Inflammatory macrophage treated with lipopolysaccharide for 4 hours (primary cell): ENCODE measurements around the gene TMEM169.
"Not testable (repeated sequence)": the region's sequence is repeated elsewhere in the genome, so short reads cannot be mapped to it uniquely, and the experiment has no call there.

Source experiments
- DNase-seq: peaks from one replicate; pipeline ENCODE4 v3.0.0-alpha.2; 2020

TMEM169 gene

GRCh38 chr2:216072473-216072872 is 9.2 kb upstream of the TMEM169 start:
- no peak for DNase-seq

GRCh38 chr2:216073773-216074172 is 7.9 kb upstream of the TMEM169 start:
- DNase-seq = no peak

- DNase-seq = no peak
Measured at GRCh38 chr2:216074380-216074779, 7.3 kb upstream of the TMEM169 start.

GRCh38 chr2:216074794-216075193 is 6.9 kb upstream of the TMEM169 start:
- no peak for DNase-seq

- no peak for DNase-seq
Measured at GRCh38 chr2:216075510-216076485, 5.9 kb upstream of the TMEM169 start.

- no peak for DNase-seq
Measured at GRCh38 chr2:216078776-216079175, 2.9 kb upstream of the TMEM169 start.

GRCh38 chr2:216080048-216080447 is 1.7 kb upstream of the TMEM169 start:
- DNase-seq = not testable (repeated sequence)

GRCh38 chr2:216081012-216081411 is 707 bp upstream of the TMEM169 start:
- no peak for DNase-seq

GRCh38 chr2:216082117-216082711 is 495 bp downstream of the TMEM169 start:
- DNase-seq = no peak

GRCh38 chr2:216082805-216083204 is 1.1 kb downstream of the TMEM169 start:
- peak; percentile 70 for DNase-seq

GRCh38 chr2:216083464-216084281 is 2.0 kb downstream of the TMEM169 start:
- DNase-seq = no peak

GRCh38 chr2:216084547-216084946 is 2.8 kb downstream of the TMEM169 start:
- no peak for DNase-seq

- peak; percentile 43 for DNase-seq
Measured at GRCh38 chr2:216086207-216086893, 4.6 kb downstream of the TMEM169 start.

- DNase-seq = no peak
Measured at GRCh38 chr2:216090369-216090786, 8.7 kb downstream of the TMEM169 start.

- DNase-seq = no peak
Measured at GRCh38 chr2:216092646-216093045, 10.9 kb downstream of the TMEM169 start.

- DNase-seq = no peak
Measured at GRCh38 chr2:216094701-216095100, 13.0 kb downstream of the TMEM169 start.

GRCh38 chr2:216098421-216099334 is 17.0 kb downstream of the TMEM169 start:
- no peak for DNase-seq

GRCh38 chr2:216101109-216101508 is 19.4 kb downstream of the TMEM169 start:
- DNase-seq = no peak

GRCh38 chr2:216103213-216103612 is 21.5 kb downstream of the TMEM169 start:
- no peak for DNase-seq

- no peak for DNase-seq
Measured at GRCh38 chr2:216104691-216105090, 23.0 kb downstream of the TMEM169 start.

GRCh38 chr2:216107320-216107719 is 25.6 kb downstream of the TMEM169 start:
- DNase-seq = no peak

GRCh38 chr2:216107760-216108159 is 26.0 kb downstream of the TMEM169 start:
- DNase-seq = no peak
